K562 (cell line): ENCODE data around the gene THSD8. TPM values are rescaled to one million over a fixed set of nuclear protein-coding genes. Genes with fewer than 3 reads are reported as not detected.
A peak's percentile ranks its signal among the peaks of the same experiment; 100 is the strongest.

Experiments used
- ATAC-seq: fragments of 200-7000 bp; cut with Tn5 transposase; 3 replicates; pipeline ENCODE4 v1.9.1; 2020; ENCODE audit warnings: moderate library complexity
- BruUV-seq: library from RNA; stranded (reverse); fragments of 400-500 nt; replicated peaks from 2 replicates; lab custom pipeline; 2021; lab: Mats Ljungman, UMichigan
- CTCF ChIA-PET: fragments of 300-600 bp; formaldehyde crosslinking; extraction: SDS; loops from one replicate; lab custom pipeline; 2021; ENCODE audit warnings: low intra/inter-chr PET ratio; lab: Yijun Ruan, JAX
- POLR2A ChIA-PET: fragments of 300-600, 350-650 bp; sonication (Branson Sonifier 250); formaldehyde crosslinking; extraction: SDS; loops from one replicate; lab custom pipeline; 2021; ENCODE audit warnings: antibody characterized with exemption, inconsistent platforms; lab: Yijun Ruan, JAX
- DNase-seq, 4 experiments: peaks; one replicate each; pipeline versions ENCODE4 v3.0.0 to v3.0.0-alpha.2; 2011 to 2018; ENCODE audit warnings: low spot score in 3 of 4, mixed read lengths in 3 of 4; ENCODE audit errors: extremely low read depth in 1 of 4
- FAIRE-seq: peaks from 2 replicates; lab custom pipeline; 2011; peaks lifted over from hg19 to GRCh38; lab: Jason Lieb, UNC
- H2AFZ ChIP-seq: 2 replicates; pipeline ENCODE4 v1.6.0; 2011; ENCODE audit warnings: low read depth, low read length, control low read depth, inconsistent platforms
- H3K27ac ChIP-seq: fragments of 200-600 bp; 3 replicates; pipeline ENCODE4 v1.8.0; 2011; ENCODE audit warnings: low read depth, mild to moderate bottlenecking, control low read depth, inconsistent platforms, low read length, moderate library complexity, mixed read lengths; ENCODE audit errors: extremely low read depth
- H3K27me3 ChIP-seq, 2 experiments: fragments of 300-600 bp in 1 of 2; 2 replicates in 1 of 2; 3 replicates in 1 of 2; pipeline versions ENCODE4 v1.6.0 to v1.8.0; 2011; ENCODE audit warnings: inconsistent platforms in 2 of 2, low read length in 2 of 2, mild to moderate bottlenecking in 1 of 2, mixed read lengths in 1 of 2, moderate library complexity in 1 of 2; ENCODE audit not compliant: control insufficient read depth in 2 of 2, insufficient read depth in 2 of 2
- H3K36me3 ChIP-seq: fragments of 300-600 bp; 3 replicates; pipeline ENCODE4 v1.8.0; 2011; ENCODE audit warnings: mild to moderate bottlenecking, low read length, inconsistent platforms; ENCODE audit not compliant: control insufficient read depth, insufficient read depth
- H3K4me1 ChIP-seq, 2 experiments: fragments of 200-600 bp in 1 of 2; replicated peaks in 1 of 2; 2 replicates in 1 of 2; 3 replicates in 1 of 2; pipeline versions ENCODE4 v1.5.1 to v1.8.0; 2011; ENCODE audit warnings: inconsistent platforms in 2 of 2, low read length in 2 of 2, mild to moderate bottlenecking in 1 of 2, mixed read lengths in 1 of 2, moderate library complexity in 1 of 2; ENCODE audit not compliant: control insufficient read depth in 2 of 2, insufficient read depth in 2 of 2
- H3K4me2 ChIP-seq: 2 replicates; pipeline ENCODE4 v1.6.1; 2011; ENCODE audit warnings: low read length, control low read depth, inconsistent platforms, mixed read lengths; ENCODE audit not compliant: insufficient read depth
- H3K4me3 ChIP-seq: fragments of 200-600 bp; sonication (generic), shearing (Covaris generic); 2 replicates; pipeline ENCODE4 v1.5.1; 2016; ENCODE audit warnings: control low read depth, inconsistent platforms
- H3K79me2 ChIP-seq: fragments of 200-600 bp; 3 replicates; pipeline ENCODE4 v1.8.0; 2011; ENCODE audit warnings: low read length, inconsistent platforms; ENCODE audit not compliant: control insufficient read depth, insufficient read depth
- H3K9ac ChIP-seq, 2 experiments: 2 replicates each; pipeline versions ENCODE4 v1.6.0 to v1.6.1; 2011; ENCODE audit warnings: low read depth in 2 of 2, low read length in 2 of 2, control low read depth in 1 of 2, inconsistent platforms in 1 of 2, mild to moderate bottlenecking in 1 of 2, mixed read lengths in 1 of 2; ENCODE audit not compliant: insufficient read depth in 1 of 2
- H3K9me1 ChIP-seq: one replicate; pipeline ENCODE4 v1.6.0; 2011; ENCODE audit warnings: inconsistent platforms, mild to moderate bottlenecking, low read length, moderate library complexity; ENCODE audit not compliant: control insufficient read depth, insufficient read depth
- H3K9me3 ChIP-seq: replicated peaks from 2 replicates; pipeline ENCODE4 v1.5.1; 2011; ENCODE audit warnings: low read depth, low read length, inconsistent platforms; ENCODE audit not compliant: control insufficient read depth, insufficient read depth
- H4K20me1 ChIP-seq: replicated peaks from 2 replicates; pipeline ENCODE4 v1.6.1; 2011; ENCODE audit warnings: low read length, inconsistent platforms, mixed read lengths; ENCODE audit not compliant: control insufficient read depth, insufficient read depth
- BHLHE40 ChIP-seq: IDR thresholded peaks from 2 replicates; pipeline ENCODE4 v1.6.1; 2011; ENCODE audit warnings: low read length, improper control_type of control experiment
- CXXC5 ChIP-seq: fragments of 250-450 bp; sonication (Bioruptor Pico); IDR thresholded peaks from 2 replicates; pipeline ENCODE4 v1.8.0; 2022; ENCODE audit warnings: inconsistent platforms, mild to moderate bottlenecking, moderate library complexity
- E2F8 ChIP-seq: fragments of 450-650 bp; IDR thresholded peaks from 2 replicates; pipeline ENCODE4 v1.7.1; 2018; ENCODE audit warnings: mild to moderate bottlenecking, low read depth; ENCODE audit not compliant: partially characterized antibody
- ESRRA ChIP-seq: fragments of 450-650 bp; IDR thresholded peaks from 2 replicates; pipeline ENCODE4 v1.6.1; 2014; ENCODE audit warnings: low read depth, mild to moderate bottlenecking, moderate library complexity, borderline replicate concordance
- HINFP ChIP-seq: fragments of 450-650 bp; conservative IDR thresholded peaks from 2 replicates; pipeline ENCODE4 v1.6.1; 2016; ENCODE audit warnings: missing genetic modification characterization, low read depth, mild to moderate bottlenecking, control low read depth, missing compliant biosample characterization
- MAZ ChIP-seq, 2 experiments: fragments of 450-650 bp in 1 of 2; sonication (generic) in 1 of 2; formaldehyde crosslinking; IDR thresholded peaks in 1 of 2; conservative IDR thresholded peaks in 1 of 2; 2 replicates each; pipeline versions ENCODE4 v1.4.0 to v1.5.0; 2020; ENCODE audit warnings: mild to moderate bottlenecking in 1 of 2, missing genetic modification reagents in 1 of 2
- XRCC5 ChIP-seq: fragments of 200-400 bp; formaldehyde crosslinking; IDR thresholded peaks from 2 replicates; pipeline ENCODE4 v1.6.1; 2017; ENCODE audit warnings: low read depth, mild to moderate bottlenecking, low read length
- ZBTB12 ChIP-seq: fragments of 250-450 bp; sonication (Bioruptor Pico); IDR thresholded peaks from 2 replicates; pipeline ENCODE4 v1.4.0; 2020
- ZNF165 ChIP-seq: fragments of 250-450 bp; sonication (Bioruptor Pico); IDR thresholded peaks from 2 replicates; pipeline ENCODE4 v1.4.0; 2020; ENCODE audit warnings: borderline replicate concordance
- ZNF395 ChIP-seq: fragments of 200-800 bp; sonication (Bioruptor generic); IDR thresholded peaks from 2 replicates; pipeline ENCODE4 v1.6.1; 2017; ENCODE audit warnings: missing genetic modification characterization, missing compliant biosample characterization
- WGBS: fragments of 100-300 bp; shearing (Covaris generic); methylation state at CpG from one replicate; pipeline ENCODE4 v1.1.6; 2016; ENCODE audit warnings: low coverage, mixed read lengths; ENCODE audit not compliant: insufficient coverage; ENCODE audit errors: missing lambda C conversion rate; 5-methylcytosine and 5-hydroxymethylcytosine counted together
- in situ Hi-C: fragments of 300-500 bp; cut with MboI; formaldehyde crosslinking; loops from 4 replicates; pipeline ENCODE4 v1.15.0; 2018; ENCODE audit warnings: inconsistent platforms, mixed read lengths
- intact Hi-C: fragments of 100-400 bp; cut with micrococcal nuclease; formaldehyde crosslinking; loops from 2 replicates; pipeline ENCODE4 v1.14.2; 2022
- polyA plus RNA-seq, 8 experiments: library from polyadenylated mRNA; depleted of rRNA in 4 of 8; stranded (reverse) in 5 of 8; unstranded in 3 of 8; fragments of >200 nt; fragmentation: Nextera tagmentation in 2 of 8; fragmentation: Illumina TruSeq in 1 of 8; extraction: Ambion mirVana in 2 of 8; extraction: Trizol in 1 of 8; gene quantifications; 2 replicates each; pipeline versions ENCODE4 v1.2.1 to v1.2.3, GENCODE V29; 2011 to 2014; ENCODE audit warnings: inconsistent platforms in 1 of 8, missing spikeins in 1 of 8
- total RNA-seq, 7 experiments: library from RNA; depleted of rRNA in 6 of 7; stranded (reverse); fragments of >200 nt in 6 of 7; fragmentation: Illumina TruSeq in 2 of 7; extraction: Trizol in 2 of 7; gene quantifications; 2 replicates each; pipeline versions ENCODE4 v1.2.1 to v1.2.3, GENCODE V29; 2011 to 2021; ENCODE audit warnings: low replicate concordance in 1 of 7

The THSD8 gene
- total and polyA plus RNA-seq, 9 of the 15 experiments (the other 6 are each of a cell fraction or from before 2014, with no cell fraction given): 8.4 to 42.4 (median 19.9) TPM; not detected in 2

GRCh38 chr19:12825254-12826131 is 23.6 kb downstream of the THSD8 start:
- H2AFZ ChIP-seq: peak overlapping the region; percentile 93
- TF ChIP-seq MAZ (CRISPR knock-in tag; conservative IDR thresholded peaks at IDR 0.05 in 1 of 2, IDR thresholded peaks at IDR 0.05 in 1 of 2) (peak in 1 of 2 experiments; percentile 85; a peak in 2 of 4 replicates), XRCC5 (no peak), HINFP (no peak), E2F8 (no peak), ZNF395 (CRISPR knock-in tag) (no peak), CXXC5 (CRISPR knock-in tag) (peak; percentile 73), ESRRA (0 out of 2 replicates have a peak, but pooled peaks have one; percentile 15), ZBTB12 (CRISPR knock-in tag) (no peak), ZNF165 (CRISPR knock-in tag) (no peak), BHLHE40 (peak; percentile 62)

More at GRCh38 chr19:12825254-12826131, 23.6 kb downstream of the THSD8 start:
- H3K4me3 ChIP-seq: 0 out of 2 replicates have a peak overlapping the region, but pooled peaks have one; percentile 10
- H3K9ac ChIP-seq: peak overlapping the region in 1 of 2 experiments; percentile 72; a peak in 2 of 4 replicates
- ATAC-seq (peak; percentile 90), FAIRE-seq (peak; percentile 82), DNase-seq (peak; percentile 76 to 93 (median 88))
- peaks cover 3% of the 10 kb centered on the region for H3K9me1 ChIP-seq
- no peaks in the 10 kb centered on the region; the same call in 1 of the 2 replicates for H4K20me1 ChIP-seq
- 3% methylated on average over 30 of the region's 46 CpGs for WGBS
- H3K27me3 ChIP-seq: no peaks in the 10 kb centered on the region
- peaks cover 4 to 22% of the 10 kb centered on the region in 2 experiments; a peak in 3 of 5 replicates for H3K4me1 ChIP-seq
- BruUV-seq: no TSS peak
- ChIA-PET CTCF (interaction anchor here (0.6 kb wide), 1 partner anchor 1661 kb away, joined by 3 read pairs; no protein-coding TSS in a partner anchor), POLR2A (no interaction called here)
- in situ Hi-C loops (no loop called here), intact Hi-C loops (no loop called here)
- H3K27ac ChIP-seq: peak overlapping the region; percentile 11; the same call in 2 of the 3 replicates
- peak overlapping the region; percentile 60 for H3K4me2 ChIP-seq
- H3K36me3 ChIP-seq: no peaks in the 10 kb centered on the region
- H3K79me2 ChIP-seq: no peaks in the 10 kb centered on the region
- no peaks in the 10 kb centered on the region for H3K9me3 ChIP-seq
